Activated naive CD4-positive, alpha-beta T cell treated with anti-CD3 and anti-CD28 coated beads for 36 hours (primary cell): ENCODE results near the gene PNMA8B. TPM values are rescaled to one million over a fixed set of nuclear protein-coding genes. Genes with fewer than 3 reads are reported as not detected.

Experiments
- CTCF ChIA-PET: fragments of 350-600 bp; sonication (Branson Sonifier 250); formaldehyde crosslinking; loops from one replicate; lab custom pipeline; 2021; ENCODE audit warnings: antibody characterized with exemption; lab: Charles Lee
- DNase-seq: peaks from one replicate; pipeline ENCODE4 v3.0.0-alpha.2; 2020
- H3K27ac Mint-ChIP-seq: one replicate; pipeline ENCODE4 v1.8.0; 2021; ENCODE audit warnings: mild to moderate bottlenecking, mixed read lengths
- H3K27me3 Mint-ChIP-seq: one replicate; pipeline ENCODE4 v1.8.0; 2021; ENCODE audit warnings: low read depth, mixed read lengths
- H3K36me3 Mint-ChIP-seq: one replicate; pipeline ENCODE4 v1.8.0; 2021; ENCODE audit warnings: low read depth, mixed read lengths
- H3K4me1 Mint-ChIP-seq: one replicate; pipeline ENCODE4 v1.8.0; 2021; ENCODE audit warnings: low read depth, mixed read lengths
- H3K4me3 Mint-ChIP-seq: one replicate; pipeline ENCODE4 v1.8.0; 2021; ENCODE audit warnings: mild to moderate bottlenecking, moderate library complexity, mixed read lengths
- H3K9me3 Mint-ChIP-seq: one replicate; pipeline ENCODE4 v1.8.0; 2021; ENCODE audit warnings: mixed read lengths
- intact Hi-C: fragments of 100-400 bp; cut with micrococcal nuclease; formaldehyde crosslinking; loops from one replicate; pipeline ENCODE4 v1.15.1; 2023
- total RNA-seq, 2 experiments: library from RNA; stranded (reverse); gene quantifications; one replicate each; pipeline ENCODE4 v1.2.3, GENCODE V29; 2021

Gene PNMA8B
- total RNA-seq, 2 experiments from 2014 or later, result 0.35 to 0.52 TPM

GRCh38 chr19:46491975-46492682 lies 3.5 kb downstream of the PNMA8B start:
- Mint-ChIP-seq H3K9me3 (no peaks in the 10 kb centered on the region), H3K4me1 (peaks cover 39% of the 10 kb centered on the region), H3K27ac (no peak overlapping the region), H3K27me3 (peaks cover 57% of the 10 kb centered on the region), H3K4me3 (no peak overlapping the region), H3K36me3 (no peaks in the 10 kb centered on the region)
- DNase-seq, result no peak
- CTCF ChIA-PET, result interaction anchor here (0.7 to 2.7 kb wide), 4 partner anchors 20 to 94 kb away, joined by 3 to 9 read pairs (median 3); no protein-coding TSS in a partner anchor
- intact Hi-C loops, result no loop called here

- Mint-ChIP-seq H3K36me3 (no peaks in the 10 kb centered on the region), H3K27ac (no peak overlapping the region), H3K4me1 (peaks cover 42% of the 10 kb centered on the region), H3K9me3 (no peaks in the 10 kb centered on the region), H3K27me3 (peaks cover 64% of the 10 kb centered on the region), H3K4me3 (no peak overlapping the region)
- intact Hi-C loops, result loop anchor here (1.0 kb wide), 1 partner anchor 23 kb away; no protein-coding TSS in a partner anchor
- no peak for DNase-seq
- CTCF ChIA-PET, result interaction anchor here (1.0 to 4.1 kb wide), 4 partner anchors 21 to 93 kb away, joined by 3 to 23 read pairs (median 6); no protein-coding TSS in a partner anchor
Measured at GRCh38 chr19:46490774-46491173, 4.9 kb downstream of the PNMA8B start.

- intact Hi-C loops, result loop anchor here (1.0 kb wide), 1 partner anchor 24 kb away; no protein-coding TSS in a partner anchor
- H3K9me3 Mint-ChIP-seq, result no peaks in the 10 kb centered on the region
- peaks cover 37% of the 10 kb centered on the region for H3K4me1 Mint-ChIP-seq
- CTCF ChIA-PET, result interaction anchor here (0.6 to 4.1 kb wide), 7 partner anchors 23 to 94 kb away, joined by 3 to 23 read pairs (median 3); no protein-coding TSS in a partner anchor
- no peak for DNase-seq
- no peak overlapping the region for H3K27ac Mint-ChIP-seq
- peaks cover 63% of the 10 kb centered on the region for H3K27me3 Mint-ChIP-seq
- no peaks in the 10 kb centered on the region for H3K36me3 Mint-ChIP-seq
- H3K4me3 Mint-ChIP-seq, result no peak overlapping the region
Measured at GRCh38 chr19:46489445-46490272, 6.0 kb downstream of the PNMA8B start.

GRCh38 chr19:46488551-46488950 lies 7.1 kb downstream of the PNMA8B start:
- Mint-ChIP-seq H3K27me3 (peaks cover 54% of the 10 kb centered on the region), H3K4me3 (no peak overlapping the region), H3K27ac (no peak overlapping the region), H3K36me3 (no peaks in the 10 kb centered on the region), H3K4me1 (peaks cover 30% of the 10 kb centered on the region), H3K9me3 (no peaks in the 10 kb centered on the region)
- CTCF ChIA-PET, result interaction anchor here (1.0 to 4.1 kb wide), 6 partner anchors 28 to 93 kb away, joined by 3 to 23 read pairs (median 3); no protein-coding TSS in a partner anchor
- no peak for DNase-seq
- intact Hi-C loops, result loop anchor here (1.0 kb wide), 1 partner anchor 86 kb away; no protein-coding TSS in a partner anchor

- H3K4me1 Mint-ChIP-seq, result peaks cover 28% of the 10 kb centered on the region
- no peak overlapping the region for H3K27ac Mint-ChIP-seq
- H3K9me3 Mint-ChIP-seq, result no peaks in the 10 kb centered on the region
- H3K27me3 Mint-ChIP-seq, result peaks cover 54% of the 10 kb centered on the region
- H3K36me3 Mint-ChIP-seq, result no peaks in the 10 kb centered on the region
- intact Hi-C loops, result loop anchor here (1.0 to 2.0 kb wide), 4 partner anchors 86 to 207 kb away; partner anchors contain the start of gene PPP5C
- DNase-seq, result peak; percentile 82
- CTCF ChIA-PET, result interaction anchor here (0.7 to 4.1 kb wide), 10 partner anchors 28 to 258 kb away, joined by 3 to 23 read pairs (median 3); no protein-coding TSS in a partner anchor
- no peak overlapping the region for H3K4me3 Mint-ChIP-seq
Measured at GRCh38 chr19:46487802-46488445, 7.7 kb downstream of the PNMA8B start.

GRCh38 chr19:46487178-46487801 lies 8.4 kb downstream of the PNMA8B start:
- peaks cover 25% of the 10 kb centered on the region for H3K4me1 Mint-ChIP-seq
- peaks cover 54% of the 10 kb centered on the region for H3K27me3 Mint-ChIP-seq
- no peak overlapping the region for H3K4me3 Mint-ChIP-seq
- intact Hi-C loops, result loop anchor here (1.0 to 2.0 kb wide), 3 partner anchors 92 to 206 kb away; partner anchors contain the start of gene PPP5C
- H3K27ac Mint-ChIP-seq, result no peak overlapping the region
- no peaks in the 10 kb centered on the region for H3K9me3 Mint-ChIP-seq
- DNase-seq, result no peak
- CTCF ChIA-PET, result interaction anchor here (0.6 to 4.1 kb wide), 10 partner anchors 29 to 257 kb away, joined by 3 to 23 read pairs (median 4); no protein-coding TSS in a partner anchor
- no peaks in the 10 kb centered on the region for H3K36me3 Mint-ChIP-seq

GRCh38 chr19:46486358-46486757 lies 9.3 kb downstream of the PNMA8B start:
- intact Hi-C loops, result loop anchor here (2.0 kb wide), 2 partner anchors 140 to 206 kb away; partner anchors contain the start of gene PPP5C
- DNase-seq, result no peak
- H3K4me3 Mint-ChIP-seq, result no peak overlapping the region
- peaks cover 23% of the 10 kb centered on the region for H3K4me1 Mint-ChIP-seq
- peaks cover 53% of the 10 kb centered on the region for H3K27me3 Mint-ChIP-seq
- H3K27ac Mint-ChIP-seq, result no peak overlapping the region
- H3K9me3 Mint-ChIP-seq, result no peaks in the 10 kb centered on the region
- no peaks in the 10 kb centered on the region for H3K36me3 Mint-ChIP-seq
- CTCF ChIA-PET, result interaction anchor here (0.7 kb wide), 1 partner anchor 118 kb away, joined by 3 read pairs; no protein-coding TSS in a partner anchor

GRCh38 chr19:46484656-46485055 lies 11.0 kb downstream of the PNMA8B start:
- Mint-ChIP-seq H3K4me3 (no peak overlapping the region), H3K36me3 (no peaks in the 10 kb centered on the region), H3K9me3 (no peaks in the 10 kb centered on the region), H3K27me3 (peaks cover 41% of the 10 kb centered on the region), H3K27ac (no peak overlapping the region), H3K4me1 (peaks cover 17% of the 10 kb centered on the region)
- intact Hi-C loops, result no loop called here
- CTCF ChIA-PET, result interaction anchor here (1.0 to 1.4 kb wide), 5 partner anchors 53 to 88 kb away, joined by 3 to 6 read pairs (median 4); no protein-coding TSS in a partner anchor
- DNase-seq, result no peak

- CTCF ChIA-PET, result interaction anchor here (1.0 to 1.2 kb wide), 2 partner anchors 47 to 87 kb away, joined by 3 read pairs; no protein-coding TSS in a partner anchor
- no peaks in the 10 kb centered on the region for H3K36me3 Mint-ChIP-seq
- intact Hi-C loops, result no loop called here
- H3K27ac Mint-ChIP-seq, result no peak overlapping the region
- H3K9me3 Mint-ChIP-seq, result no peaks in the 10 kb centered on the region
- no peak overlapping the region for H3K4me3 Mint-ChIP-seq
- H3K4me1 Mint-ChIP-seq, result peaks cover 9% of the 10 kb centered on the region
- DNase-seq, result no peak
- H3K27me3 Mint-ChIP-seq, result peaks cover 29% of the 10 kb centered on the region
Measured at GRCh38 chr19:46482631-46483030, 13.0 kb downstream of the PNMA8B start.

- CTCF ChIA-PET, result interaction anchor here (0.7 kb wide), 1 partner anchor 54 kb away, joined by 5 read pairs; no protein-coding TSS in a partner anchor
- peaks cover 25% of the 10 kb centered on the region for H3K27me3 Mint-ChIP-seq
Measured at GRCh38 chr19:46481947-46482346, 13.7 kb downstream of the PNMA8B start.

More at GRCh38 chr19:46481947-46482346, 13.7 kb downstream of the PNMA8B start:
- Mint-ChIP-seq H3K9me3 (no peaks in the 10 kb centered on the region), H3K27ac (no peak overlapping the region), H3K4me3 (no peak overlapping the region), H3K36me3 (no peaks in the 10 kb centered on the region), H3K4me1 (peaks cover 4% of the 10 kb centered on the region)
- DNase-seq, result no peak
- intact Hi-C loops, result no loop called here
